H1 (cell line): ENCODE results near the gene ZNF75A. TPM values are rescaled to one million over a fixed set of nuclear protein-coding genes. Genes with fewer than 3 reads are reported as not detected.

Experiments used
- CTCF ChIA-PET: fragments of 300-600 bp; sonication (Branson Sonifier 250); formaldehyde crosslinking; loops from one replicate; lab custom pipeline; 2021; ENCODE audit not compliant: partially characterized antibody; lab: Charles Lee
- POLR2A ChIA-PET: fragments of 300-600 bp; sonication (Branson Sonifier 250); formaldehyde crosslinking; loops from one replicate; lab custom pipeline; 2021; ENCODE audit warnings: inconsistent platforms; ENCODE audit not compliant: partially characterized antibody; lab: Charles Lee
- DNase-seq, 2 experiments: peaks; one replicate each; pipeline versions ENCODE4 v3.0.0 to v3.0.0-alpha.2; 2010 to 2022; ENCODE audit warnings: low spot score in 2 of 2, low read depth in 1 of 2, mixed read lengths in 1 of 2
- FAIRE-seq: peaks from 2 replicates; lab custom pipeline; 2011; peaks lifted over from hg19 to GRCh38; lab: Jason Lieb, UNC
- H2AFZ ChIP-seq: 2 replicates; pipeline ENCODE4 v1.8.1; 2012; ENCODE audit warnings: low read length, inconsistent platforms
- H2AK5ac ChIP-seq: 2 replicates; pipeline ENCODE4 v1.6.1; 2013; ENCODE audit warnings: low read depth, low read length
- H2BK120ac ChIP-seq: replicated peaks from 2 replicates; pipeline ENCODE3; 2013; ENCODE audit warnings: low read depth, low read length, inconsistent platforms
- H2BK12ac ChIP-seq: 2 replicates; pipeline ENCODE4 v1.6.1; 2013; ENCODE audit warnings: low read depth, low read length
- H2BK15ac ChIP-seq: 2 replicates; pipeline ENCODE4 v1.6.1; 2013; ENCODE audit warnings: low read length
- H2BK20ac ChIP-seq: 2 replicates; pipeline ENCODE4 v1.6.1; 2013; ENCODE audit warnings: low read length
- H2BK5ac ChIP-seq: 2 replicates; pipeline ENCODE4 v1.6.1; 2013; ENCODE audit warnings: low read depth, low read length
- H3K14ac ChIP-seq: 2 replicates; pipeline ENCODE4 v1.6.1; 2013; ENCODE audit warnings: inconsistent platforms; ENCODE audit not compliant: insufficient read length
- H3K18ac ChIP-seq: 2 replicates; pipeline ENCODE4 v1.6.1; 2013; ENCODE audit warnings: low read length; ENCODE audit errors: extremely low read depth
- H3K23ac ChIP-seq: 2 replicates; pipeline ENCODE4 v1.6.1; 2013; ENCODE audit warnings: inconsistent platforms; ENCODE audit not compliant: insufficient read length
- H3K23me2 ChIP-seq: 2 replicates; pipeline ENCODE4 v1.6.1; 2013; ENCODE audit warnings: low read depth, low read length
- H3K27ac ChIP-seq: 2 replicates; pipeline ENCODE4 v1.6.1; 2011; ENCODE audit warnings: low read depth, low read length, inconsistent platforms
- H3K27me3 ChIP-seq, 4 experiments: replicated peaks in 1 of 4; 1 replicate in 1 of 4; 2 replicates in 3 of 4; pipeline versions ENCODE4 v1.6.1 to v1.8.1; 2011 to 2013; ENCODE audit warnings: low read length in 3 of 4, mild to moderate bottlenecking in 3 of 4, inconsistent platforms in 2 of 4, mixed read lengths in 2 of 4, moderate library complexity in 1 of 4; ENCODE audit not compliant: control insufficient read depth in 3 of 4, insufficient read depth in 3 of 4; ENCODE audit errors: extremely low read depth in 1 of 4
- H3K36me3 ChIP-seq, 4 experiments: 2 replicates each; pipeline versions ENCODE4 v1.6.1 to v1.8.1; 2011 to 2013; ENCODE audit warnings: mild to moderate bottlenecking in 4 of 4, low read length in 3 of 4, moderate library complexity in 2 of 4, control low read depth in 1 of 4, inconsistent platforms in 1 of 4; ENCODE audit not compliant: insufficient read depth in 4 of 4, control insufficient read depth in 2 of 4
- H3K4ac ChIP-seq: replicated peaks from 2 replicates; pipeline ENCODE3; 2013; ENCODE audit warnings: low read length, low read depth, mixed read lengths, inconsistent platforms; ENCODE audit not compliant: insufficient read length
- H3K4me1 ChIP-seq, 4 experiments: replicated peaks in 1 of 4; 1 replicate in 1 of 4; 2 replicates in 3 of 4; pipeline versions ENCODE4 v1.6.1 to v1.8.1; 2011 to 2013; ENCODE audit warnings: low read length in 3 of 4, inconsistent platforms in 2 of 4, mixed read lengths in 1 of 4; ENCODE audit not compliant: insufficient read depth in 4 of 4, control insufficient read depth in 3 of 4
- H3K4me2 ChIP-seq, 2 experiments: 2 replicates each; pipeline versions ENCODE4 v1.6.1 to v1.8.1; 2011 to 2013; ENCODE audit warnings: low read depth in 2 of 2, low read length in 2 of 2, control low read depth in 1 of 2, inconsistent platforms in 1 of 2, mild to moderate bottlenecking in 1 of 2; ENCODE audit not compliant: insufficient read depth in 1 of 2
- H3K4me3 ChIP-seq, 4 experiments: fragments of 200-600, 300-600 bp in 1 of 4; sonication (generic), shearing (Covaris generic), sonication (Bioruptor Twin) in 1 of 4; 2 replicates each; pipeline versions ENCODE4 v1.5.1 to v1.8.1; 2011 to 2016; ENCODE audit warnings: low read length in 4 of 4, low read depth in 3 of 4, control low read depth in 2 of 4, inconsistent platforms in 2 of 4, mild to moderate bottlenecking in 2 of 4, mixed read lengths in 1 of 4, moderate library complexity in 1 of 4; ENCODE audit not compliant: insufficient read depth in 2 of 4; ENCODE audit errors: extremely low read depth in 1 of 4
- H3K56ac ChIP-seq: replicated peaks from 2 replicates; pipeline ENCODE3; 2013; ENCODE audit warnings: low read depth, mild to moderate bottlenecking, mixed read lengths, low read length, inconsistent platforms; ENCODE audit not compliant: insufficient read length
- H3K79me1 ChIP-seq: 2 replicates; pipeline ENCODE4 v1.6.1; 2013; ENCODE audit warnings: low read depth, low read length, control low read depth
- H3K79me2 ChIP-seq, 2 experiments: 2 replicates each; pipeline versions ENCODE4 v1.6.1 to v1.8.1; 2012 to 2013; ENCODE audit warnings: low read length in 2 of 2, mild to moderate bottlenecking in 2 of 2, inconsistent platforms in 1 of 2; ENCODE audit not compliant: insufficient read depth in 2 of 2, control insufficient read depth in 1 of 2
- H3K9ac ChIP-seq, 4 experiments: replicated peaks in 1 of 4; 1 replicate in 1 of 4; 2 replicates in 3 of 4; pipeline versions ENCODE4 v1.6.1 to v1.8.1; 2011 to 2013; ENCODE audit warnings: low read depth in 3 of 4, low read length in 3 of 4, control low read depth in 2 of 4, mild to moderate bottlenecking in 2 of 4, moderate library complexity in 2 of 4, inconsistent platforms in 1 of 4; ENCODE audit errors: extremely low read depth in 1 of 4
- H3K9me3 ChIP-seq, 2 experiments: 2 replicates each; pipeline versions ENCODE4 v1.6.1 to v1.8.1; 2012 to 2013; ENCODE audit warnings: mild to moderate bottlenecking in 2 of 2, moderate library complexity in 2 of 2, control low read depth in 1 of 2, inconsistent platforms in 1 of 2, low read depth in 1 of 2, low read length in 1 of 2, mixed read lengths in 1 of 2; ENCODE audit not compliant: insufficient read depth in 2 of 2
- H4K20me1 ChIP-seq, 2 experiments: replicated peaks in 1 of 2; 2 replicates each; pipeline versions ENCODE3 to v1.8.1; 2011 to 2013; ENCODE audit warnings: inconsistent platforms in 2 of 2, low read length in 2 of 2, mild to moderate bottlenecking in 1 of 2; ENCODE audit not compliant: insufficient read depth in 2 of 2, control insufficient read depth in 1 of 2
- H4K5ac ChIP-seq: 2 replicates; pipeline ENCODE4 v1.6.1; 2013; ENCODE audit warnings: low read length, low read depth, mixed read lengths, inconsistent platforms; ENCODE audit not compliant: insufficient read length
- H4K8ac ChIP-seq: 2 replicates; pipeline ENCODE4 v1.8.0; 2013; ENCODE audit warnings: mild to moderate bottlenecking, moderate library complexity, low read length, inconsistent platforms; ENCODE audit not compliant: insufficient read depth; ENCODE audit errors: extremely low read depth
- H4K91ac ChIP-seq: replicated peaks from 2 replicates; pipeline ENCODE3; 2013; ENCODE audit warnings: low read length, mixed read lengths, inconsistent platforms; ENCODE audit not compliant: insufficient read length
- CTCF ChIP-seq, 3 experiments: IDR thresholded peaks; 1 replicate in 2 of 3; 2 replicates in 1 of 3; pipeline versions ENCODE4 v1.5.1 to v1.6.1; 2011; ENCODE audit warnings: low read length in 3 of 3, mild to moderate bottlenecking in 3 of 3, inconsistent platforms in 2 of 3, low read depth in 1 of 3, moderate library complexity in 1 of 3; ENCODE audit not compliant: insufficient read depth in 1 of 3; ENCODE audit errors: control extremely low read depth in 1 of 3
- HDAC2 ChIP-seq, 2 experiments: fragments of 300-600 bp in 1 of 2; sonication (generic) in 1 of 2; IDR thresholded peaks; 2 replicates each; pipeline ENCODE4 v1.6.1; 2011 to 2012; ENCODE audit warnings: low read depth in 2 of 2, low read length in 2 of 2, mild to moderate bottlenecking in 2 of 2, moderate library complexity in 2 of 2, borderline replicate concordance in 1 of 2, inconsistent platforms in 1 of 2
- HDAC6 ChIP-seq: IDR thresholded peaks from one replicate; pipeline ENCODE4 v1.7.1; 2012; ENCODE audit warnings: low read depth, mild to moderate bottlenecking, inconsistent platforms, low read length, moderate library complexity
- KDM4A ChIP-seq: IDR thresholded peaks from one replicate; pipeline ENCODE4 v1.7.1; 2012; ENCODE audit warnings: low read depth, mild to moderate bottlenecking, moderate library complexity, low read length, inconsistent platforms; ENCODE audit not compliant: severe bottlenecking
- RNF2 ChIP-seq: fragments of 200-900, 300-1000 bp; sonication (generic); IDR thresholded peaks from 2 replicates; pipeline ENCODE4 v1.7.1; 2016; ENCODE audit warnings: borderline replicate concordance, low read depth, mild to moderate bottlenecking, antibody characterized with exemption, low read length; ENCODE audit not compliant: poor library complexity, severe bottlenecking; ENCODE audit errors: missing control alignments
- SIRT6 ChIP-seq: IDR thresholded peaks from one replicate; pipeline ENCODE4 v1.7.1; 2012; ENCODE audit warnings: low read length, inconsistent platforms
- SIX5 ChIP-seq: IDR thresholded peaks from 2 replicates; pipeline ENCODE4 v1.6.1; 2011; ENCODE audit warnings: mild to moderate bottlenecking, low read depth, low read length
- polyA plus RNA-seq, 7 experiments: library from polyadenylated mRNA; depleted of rRNA in 3 of 7; stranded (reverse) in 5 of 7; unstranded in 2 of 7; fragments of >200 nt in 5 of 7; fragments of 200-250 nt in 2 of 7; gene quantifications; 1 replicate in 5 of 7; 2 replicates in 1 of 7; 4 replicates in 1 of 7; pipeline versions ENCODE4 v1.2.1 to v1.2.3, GENCODE V29; 2011 to 2013; ENCODE audit warnings: missing spikeins in 2 of 7, mixed read lengths in 2 of 7
- total RNA-seq: library from RNA; stranded (reverse); fragmentation: NEBNext Ultra II Directional; extraction: Animal tissue kit (Norgen Biotek cat#: 25700); gene quantifications from 2 replicates; pipeline ENCODE4 v1.2.1, GENCODE V29; 2021

ZNF75A gene
- total and polyA plus RNA-seq, 2 of the 8 experiments (the other 6 are each of a cell fraction or from before 2014, with no cell fraction given), result 9.3 to 30.0 TPM

- no peak overlapping the region for H3K27ac ChIP-seq
- FAIRE-seq, result no peak
- CTCF ChIA-PET, result interaction anchor here (2.5 kb wide), 1 partner anchor 8 kb away, joined by 24 read pairs; no protein-coding TSS in a partner anchor
Measured at GRCh38 chr16:3274947-3275346, 30.4 kb upstream of the ZNF75A start.

More at GRCh38 chr16:3274947-3275346, 30.4 kb upstream of the ZNF75A start:
- Histone ChIP-seq H3K23ac (no peak overlapping the region), H3K79me2 (no peaks in the 10 kb centered on the region), H4K5ac (no peak overlapping the region), H2AFZ (no peak overlapping the region), H4K20me1 (no peaks in the 10 kb centered on the region), H4K8ac (no peak overlapping the region), H2AK5ac (no peak overlapping the region), H2BK120ac (no peak overlapping the region), H2BK12ac (no peak overlapping the region), H3K36me3 (no peaks in the 10 kb centered on the region), H3K79me1 (no peaks in the 10 kb centered on the region), H4K91ac (no peak overlapping the region), H3K14ac (no peak overlapping the region), H2BK15ac (no peak overlapping the region), H3K18ac (no peak overlapping the region), H2BK5ac (no peak overlapping the region), H3K4me1 (no peaks in the 10 kb centered on the region), H2BK20ac (no peak overlapping the region), H3K9me3 (peaks cover 0 to 3% of the 10 kb centered on the region in 2 experiments; a peak in 1 of 4 replicates), H3K4me2 (no peak overlapping the region), H3K4me3 (no peak overlapping the region), H3K9ac (no peak overlapping the region), H3K27me3 (no peaks in the 10 kb centered on the region; a peak in 1 of 7 replicates), H3K4ac (no peak overlapping the region), H3K23me2 (no peaks in the 10 kb centered on the region), H3K56ac (no peak overlapping the region)
- no peak for TF ChIP-seq SIRT6
- no peak for TF ChIP-seq HDAC6
- TF ChIP-seq HDAC2 (IDR thresholded peaks at IDR 0.05; ENCODE audit: borderline replicate concordance in 1 of 2, low read depth in 2 of 2, low read length in 2 of 2), result no peak
- no peak for TF ChIP-seq KDM4A
- no peak for TF ChIP-seq SIX5
- no peak for TF ChIP-seq CTCF (IDR thresholded peaks at IDR 0.05; ENCODE audit: control extremely low read depth in 1 of 3, insufficient read depth in 1 of 3, low read depth in 1 of 3, low read length in 3 of 3)
- no peak for TF ChIP-seq RNF2
- POLR2A ChIA-PET, result interaction anchor here (1.1 kb wide), 1 partner anchor 35 kb away, joined by 3 read pairs; no protein-coding TSS in a partner anchor
- no peak for DNase-seq
